GM21717 (cell line): ENCODE measurements around the gene M1AP.
"Not testable (repeated sequence)": the region's sequence is repeated elsewhere in the genome, so short reads cannot be mapped to it uniquely, and the experiment has no call there.

Experiments
- ATAC-seq: cut with Tn5 transposase; IDR thresholded peaks from one replicate; pipeline ENCODE4 v1.9.1; 2021; ENCODE audit warnings: mild to moderate bottlenecking, moderate library complexity; ENCODE audit not compliant: unreplicated experiment

The M1AP gene

GRCh38 chr2:74569686-74570085, 78.4 kb downstream of the M1AP start:
- ATAC-seq: no peak

GRCh38 chr2:74567881-74568280, 80.2 kb downstream of the M1AP start:
- ATAC-seq: no peak

- ATAC-seq: no peak
Measured at GRCh38 chr2:74566754-74567085, 81.4 kb downstream of the M1AP start.

GRCh38 chr2:74566076-74566753, 81.9 kb downstream of the M1AP start:
- no peak for ATAC-seq

GRCh38 chr2:74564222-74564621, 83.9 kb downstream of the M1AP start:
- ATAC-seq: no peak

GRCh38 chr2:74562126-74562775, 85.9 kb downstream of the M1AP start:
- no peak for ATAC-seq

GRCh38 chr2:74561022-74561421, 87.1 kb downstream of the M1AP start:
- ATAC-seq: not testable (repeated sequence)

- no peak for ATAC-seq
Measured at GRCh38 chr2:74560591-74560990, 87.5 kb downstream of the M1AP start.

- no peak for ATAC-seq
Measured at GRCh38 chr2:74559912-74560311, 88.2 kb downstream of the M1AP start.

GRCh38 chr2:74558284-74559230, 89.6 kb downstream of the M1AP start:
- no peak for ATAC-seq

- no peak for ATAC-seq
Measured at GRCh38 chr2:74556831-74557370, 91.2 kb downstream of the M1AP start.

- ATAC-seq: no peak
Measured at GRCh38 chr2:74556159-74556558, 92.0 kb downstream of the M1AP start.

GRCh38 chr2:74555610-74556103, 92.5 kb downstream of the M1AP start:
- no peak for ATAC-seq

GRCh38 chr2:74554820-74555531, 93.2 kb downstream of the M1AP start:
- ATAC-seq: peak; percentile 42

GRCh38 chr2:74553892-74554819, 94.0 kb downstream of the M1AP start, which contains the start of the genes DOK1 and LOXL3:
Gene DOK1, plus strand, starts transcription at chr2:74554720. Its CDS starts 35 bp downstream, at chr2:74554755.
Gene LOXL3, minus strand, starts transcription at chr2:74553942. Its CDS starts 1,308 bp downstream, at chr2:74552634.
- ATAC-seq: peak; percentile 67

- no peak for ATAC-seq
Measured at GRCh38 chr2:74552914-74553811, 95.0 kb downstream of the M1AP start.

GRCh38 chr2:74551942-74552913, 95.9 kb downstream of the M1AP start:
- ATAC-seq: no peak
